NCI-H187 treated with DMSO at 0.1 percent for 48 hours (cell line): ENCODE results near the gene ZMYM4.
"Not testable (repeated sequence)": the region's sequence is repeated elsewhere in the genome, so short reads cannot be mapped to it uniquely, and the experiment has no call there.

Source experiments
- DNase-seq: peaks from one replicate; lab custom pipeline; 2025; lab: John Stamatoyannopoulos, UW

ZMYM4 gene

DNA sequence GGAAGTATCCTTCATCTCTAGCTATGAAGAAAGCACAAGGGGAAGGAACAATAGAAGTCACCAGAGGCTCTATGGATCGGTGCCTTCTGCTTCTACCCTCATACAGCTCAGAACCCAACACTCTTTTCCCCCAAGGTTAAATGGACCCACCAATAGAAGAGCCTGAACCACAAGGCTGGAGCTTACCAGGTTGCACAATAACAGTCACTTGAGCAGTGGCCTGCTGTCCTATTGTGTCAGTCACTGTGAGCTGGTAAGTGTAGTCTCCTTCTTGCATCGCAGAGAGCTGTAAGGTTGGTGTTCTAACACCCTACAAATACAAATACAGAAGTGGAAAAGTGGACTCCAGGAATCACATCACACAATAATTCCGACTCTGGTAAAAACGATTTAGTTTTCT lies 185.7 kb downstream of the ZMYM4 start:
- DNase-seq: no peak

DNA sequence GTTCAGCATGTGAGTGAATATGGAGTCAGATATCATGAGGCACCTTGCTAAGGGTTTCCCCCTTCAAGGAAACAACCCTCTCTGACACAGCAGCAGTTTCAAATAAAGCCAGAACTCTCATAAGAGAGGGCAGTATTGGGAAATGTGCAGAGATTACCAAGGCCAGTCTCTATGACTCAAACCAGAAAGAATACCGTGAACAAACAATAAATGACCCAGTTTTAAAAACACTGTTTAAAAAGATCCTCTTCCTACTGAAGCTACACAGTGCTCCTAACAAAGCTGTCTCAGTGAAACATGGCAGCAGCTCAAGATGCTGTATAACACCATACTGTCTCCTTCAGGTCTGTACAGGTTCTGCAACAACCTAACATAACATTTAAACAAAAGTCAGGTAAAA lies 186.1 kb downstream of the ZMYM4 start:
- DNase-seq: no peak

DNA sequence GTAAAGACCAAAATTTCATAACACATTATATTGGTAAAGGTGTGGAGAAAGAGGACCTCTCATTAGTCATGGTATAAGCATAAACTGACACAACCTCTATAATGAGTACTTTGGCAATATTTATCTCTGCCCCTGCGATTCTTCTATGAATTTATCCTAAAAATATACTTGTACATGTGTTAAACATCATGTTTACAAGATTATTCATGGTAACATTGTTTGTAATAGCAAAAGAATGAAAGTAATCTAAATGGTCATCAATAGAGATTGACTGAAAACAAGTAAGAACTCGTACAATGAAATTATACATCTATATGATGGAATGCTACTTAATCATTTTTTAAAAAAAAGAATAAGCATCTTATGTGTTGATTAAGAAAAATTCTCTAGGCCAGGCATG lies 192.3 kb downstream of the ZMYM4 start:
- DNase-seq: no peak

DNA sequence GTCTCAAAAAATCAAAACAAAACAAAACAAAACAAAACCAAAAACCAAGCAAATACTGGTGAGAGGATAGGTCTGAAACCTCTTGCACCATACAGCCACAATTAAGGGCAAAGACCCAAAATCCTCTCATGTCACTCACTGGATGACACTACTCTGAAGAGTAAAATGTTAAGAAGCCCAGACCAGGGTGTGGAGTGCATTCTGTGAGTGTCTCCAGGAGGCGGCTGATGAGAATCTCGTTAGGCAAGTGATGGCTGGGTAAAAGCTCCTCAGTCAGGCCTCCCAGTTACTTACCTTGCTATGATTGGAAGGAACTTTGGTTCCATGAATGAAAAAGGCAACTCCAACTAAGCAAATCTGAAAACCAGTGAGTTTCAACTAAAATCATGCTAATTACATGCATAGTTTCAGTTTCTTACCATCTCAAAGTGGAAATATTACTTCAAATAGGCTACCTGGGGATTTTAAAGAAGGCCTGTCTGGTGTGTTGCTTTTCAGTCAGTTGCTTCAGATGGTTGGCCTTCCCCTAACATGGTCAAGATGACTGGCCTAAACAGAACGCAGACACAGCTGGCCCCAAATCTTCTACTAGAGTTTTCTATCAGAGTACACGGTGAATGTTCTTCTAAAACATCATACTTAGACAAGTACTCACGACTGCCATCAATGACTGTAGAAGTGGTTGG lies 193.6 kb downstream of the ZMYM4 start:
- DNase-seq: no peak

DNA sequence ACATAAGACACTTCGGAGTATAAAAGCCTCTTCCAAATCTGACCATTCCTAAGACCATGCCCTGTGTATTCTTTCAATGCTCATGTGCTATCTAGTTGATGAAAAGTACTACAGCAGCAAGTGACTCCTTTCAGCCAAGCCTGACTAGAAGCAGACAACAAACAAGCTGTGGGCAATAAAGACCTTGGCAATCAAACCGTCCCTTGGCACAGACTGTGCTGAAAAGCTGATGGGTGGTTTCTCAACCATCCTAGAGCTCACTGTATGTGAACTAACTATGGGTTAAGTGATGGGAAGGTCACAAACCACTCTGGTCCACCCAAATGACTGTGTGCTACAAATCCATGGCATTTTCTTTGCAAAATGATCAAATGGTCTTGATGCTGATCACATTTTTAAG lies 194.7 kb downstream of the ZMYM4 start:
- no peak for DNase-seq

DNA sequence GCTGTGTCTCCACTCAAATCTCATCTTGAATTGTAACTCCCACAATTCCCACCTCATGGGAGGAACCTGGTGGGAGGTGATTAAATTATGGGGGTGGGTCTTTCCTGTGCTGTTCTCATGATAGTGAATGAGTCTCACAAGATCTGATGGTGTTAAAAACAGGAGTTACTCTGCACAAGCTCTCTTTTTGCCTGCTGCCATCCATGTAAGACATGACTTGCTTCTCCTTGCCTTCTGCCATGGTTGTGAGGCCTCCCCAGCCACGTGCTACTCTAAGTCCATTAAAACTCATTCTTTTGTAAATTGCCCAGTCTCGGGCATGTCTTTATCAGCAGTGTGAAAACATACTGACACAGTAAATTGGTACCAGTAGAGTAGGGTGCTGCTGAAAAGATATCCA lies 195.2 kb downstream of the ZMYM4 start:
- not testable (repeated sequence) for DNase-seq

DNA sequence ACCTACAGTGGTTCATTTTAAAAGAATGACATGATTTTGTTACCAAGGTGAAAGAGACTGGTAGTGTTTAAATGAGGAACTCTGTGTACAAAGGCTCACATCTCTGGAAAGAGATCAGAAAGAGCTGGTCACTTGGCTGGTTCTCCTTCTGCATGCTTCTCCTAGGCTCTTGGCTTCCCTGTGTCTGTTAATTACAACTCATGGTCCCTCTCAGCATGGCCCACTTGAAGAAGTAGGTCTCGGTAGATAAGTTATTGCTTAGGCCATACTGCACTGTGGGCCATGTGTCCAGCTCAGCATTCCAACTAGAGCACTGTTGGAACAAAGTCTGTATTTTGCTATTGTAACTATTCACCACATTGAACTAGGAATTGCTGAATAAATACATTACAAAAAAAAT lies 197.6 kb downstream of the ZMYM4 start:
- DNase-seq: no peak

DNA sequence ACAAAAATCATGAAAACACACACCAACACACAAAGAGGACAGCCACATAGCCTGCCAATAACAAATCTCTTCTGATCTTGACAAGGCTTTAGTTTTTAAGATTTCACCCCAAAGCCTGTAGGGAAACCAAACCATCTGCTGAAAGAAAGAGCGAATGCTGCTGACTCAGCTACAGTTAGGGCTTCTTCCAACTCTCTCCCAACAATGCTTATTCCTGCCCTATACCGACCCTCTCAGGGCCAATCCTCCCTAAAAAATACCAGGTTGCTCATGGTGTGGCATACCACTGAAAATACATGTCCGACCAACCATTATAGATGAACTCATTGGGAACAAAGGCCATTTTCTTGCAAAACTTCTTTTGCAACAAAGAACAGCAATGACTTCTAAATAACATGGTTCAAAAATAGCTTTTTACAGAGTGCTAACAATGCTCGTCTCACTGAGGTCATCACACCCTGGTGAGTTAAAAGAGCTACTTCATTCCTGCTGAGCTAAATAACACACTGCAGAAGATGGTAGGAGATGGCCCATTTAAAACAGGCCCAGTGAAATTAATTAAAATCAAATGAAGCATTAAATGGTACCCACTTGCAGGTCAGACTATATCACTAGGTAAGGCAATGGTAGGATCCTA lies 202.6 kb downstream of the ZMYM4 start:
- DNase-seq: no peak
